ENCODE results near the gene GAS2.

Gene GAS2

GRCh38 chr11:22680628-22681027 lies 14.2 kb downstream of the GAS2 start:
- Histone ChIP-seq H3K27me3 (replicated peaks; ENCODE audit: insufficient read depth, low read length) (no peaks in the 10 kb centered on the region), H3K4me1 (ENCODE audit: low read length) (peaks cover 7% of the 10 kb centered on the region; the same call in 1 of the 2 replicates), H3K9me2 (replicated peaks; ENCODE audit: insufficient read depth, low read length) (no peaks in the 10 kb centered on the region), H4K20me1 (ENCODE audit: insufficient read depth, low read length) (no peaks in the 10 kb centered on the region), H3K9ac (ENCODE audit: low read length) (peak overlapping the region; percentile 77), H2AFZ (ENCODE audit: low read length) (no peak overlapping the region), H3K4me3 (ENCODE audit: low read length) (peak overlapping the region; percentile 40; the same call in 1 of the 2 replicates), H3F3A (ENCODE audit: insufficient read depth, low read length) (peaks cover 4% of the 10 kb centered on the region; the same call in 1 of the 2 replicates), H3K36me3 (replicated peaks; ENCODE audit: insufficient read depth, low read length) (no peaks in the 10 kb centered on the region; the same call in 1 of the 2 replicates), H3K27ac (ENCODE audit: low read length) (peak overlapping the region; percentile 96), H3K79me2 (ENCODE audit: low read length) (peaks cover 98% of the 10 kb centered on the region), H3K9me3 (replicated peaks; ENCODE audit: insufficient read depth, low read length) (no peaks in the 10 kb centered on the region), H3K4me2 (ENCODE audit: low read depth, low read length) (peak overlapping the region; percentile 71)
- peak; percentile 49 for DNase-seq
- TF ChIP-seq EZH2 (optimal IDR thresholded peaks at IDR 0.05; ENCODE audit: low read depth, low read length), result no peak
- no peak for TF ChIP-seq EZH2phosphoT487 (IDR thresholded peaks at IDR 0.05; ENCODE audit: low read length)
- TF ChIP-seq CTCF (IDR thresholded peaks at IDR 0.05; ENCODE audit: low read length), result no peak

DNA sequence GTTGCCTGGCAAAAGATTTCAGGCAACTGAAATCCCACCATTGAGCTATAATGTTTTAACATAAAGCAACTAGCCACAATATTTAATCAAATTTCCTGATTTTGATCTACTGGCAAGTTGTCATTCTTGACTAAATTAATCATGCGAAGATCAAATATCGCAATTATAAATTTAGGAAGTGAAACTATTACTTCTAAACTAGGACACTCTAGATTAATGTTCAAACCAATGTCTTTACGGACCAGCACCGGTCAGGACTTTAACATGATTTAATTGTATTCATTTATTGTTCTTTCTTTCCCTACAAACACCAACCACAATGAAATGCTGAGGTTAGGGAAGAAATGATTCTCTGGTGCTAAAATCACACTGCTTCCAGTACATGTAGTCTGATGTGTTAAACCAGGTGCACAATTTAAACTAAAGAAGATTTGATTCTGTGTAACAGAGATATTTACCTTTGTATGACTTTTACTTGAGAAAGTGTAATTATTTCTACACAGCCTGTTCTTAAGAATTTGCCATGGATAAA lies 14.9 kb downstream of the GAS2 start:
- H3K27me3 ChIP-seq (replicated peaks; ENCODE audit: insufficient read depth, low read length), result no peaks in the 10 kb centered on the region
- H3K9me2 ChIP-seq (replicated peaks; ENCODE audit: insufficient read depth, low read length), result no peaks in the 10 kb centered on the region
- peak overlapping the region; percentile 71 for H3K4me2 ChIP-seq (ENCODE audit: low read depth, low read length)
- TF ChIP-seq CTCF (IDR thresholded peaks at IDR 0.05; ENCODE audit: low read length) (no peak), EZH2phosphoT487 (IDR thresholded peaks at IDR 0.05; ENCODE audit: low read length) (no peak), EZH2 (optimal IDR thresholded peaks at IDR 0.05; ENCODE audit: low read depth, low read length) (no peak)
- H3F3A ChIP-seq (ENCODE audit: insufficient read depth, low read length), result peaks cover 4% of the 10 kb centered on the region; the same call in 1 of the 2 replicates
- H3K36me3 ChIP-seq (replicated peaks; ENCODE audit: insufficient read depth, low read length), result no peaks in the 10 kb centered on the region; the same call in none of the 2 replicates
- H3K4me3 ChIP-seq (ENCODE audit: low read length), result peak overlapping the region; percentile 40
- peaks cover 5% of the 10 kb centered on the region; the same call in 1 of the 2 replicates for H3K4me1 ChIP-seq (ENCODE audit: low read length)
- H4K20me1 ChIP-seq (ENCODE audit: insufficient read depth, low read length), result no peaks in the 10 kb centered on the region
- H2AFZ ChIP-seq (ENCODE audit: low read length), result no peak overlapping the region
- H3K9me3 ChIP-seq (replicated peaks; ENCODE audit: insufficient read depth, low read length), result no peaks in the 10 kb centered on the region
- H3K9ac ChIP-seq (ENCODE audit: low read length), result peak overlapping the region; percentile 77
- peak overlapping the region; percentile 96 for H3K27ac ChIP-seq (ENCODE audit: low read length)
- H3K79me2 ChIP-seq (ENCODE audit: low read length), result peaks cover 96% of the 10 kb centered on the region
- DNase-seq, result no peak

GRCh38 chr11:22684082-22684481 lies 17.7 kb downstream of the GAS2 start:
- Histone ChIP-seq H3K4me1 (ENCODE audit: low read length) (0 out of 2 replicates have a peak, but pooled peaks cover 4% of the 10 kb centered on the region), H3K36me3 (replicated peaks; ENCODE audit: insufficient read depth, low read length) (peaks cover 6% of the 10 kb centered on the region), H3K27me3 (replicated peaks; ENCODE audit: insufficient read depth, low read length) (no peaks in the 10 kb centered on the region), H3K27ac (ENCODE audit: low read length) (no peak overlapping the region), H3F3A (ENCODE audit: insufficient read depth, low read length) (peaks cover 4% of the 10 kb centered on the region; the same call in 1 of the 2 replicates), H3K9me2 (replicated peaks; ENCODE audit: insufficient read depth, low read length) (no peaks in the 10 kb centered on the region), H3K9me3 (replicated peaks; ENCODE audit: insufficient read depth, low read length) (no peaks in the 10 kb centered on the region), H3K4me2 (ENCODE audit: low read depth, low read length) (no peak overlapping the region), H2AFZ (ENCODE audit: low read length) (no peak overlapping the region), H3K4me3 (ENCODE audit: low read length) (no peak overlapping the region), H4K20me1 (ENCODE audit: insufficient read depth, low read length) (no peaks in the 10 kb centered on the region), H3K79me2 (ENCODE audit: low read length) (peaks cover 94% of the 10 kb centered on the region), H3K9ac (ENCODE audit: low read length) (no peak overlapping the region)
- TF ChIP-seq EZH2 (optimal IDR thresholded peaks at IDR 0.05; ENCODE audit: low read depth, low read length) (no peak), CTCF (IDR thresholded peaks at IDR 0.05; ENCODE audit: low read length) (no peak), EZH2phosphoT487 (IDR thresholded peaks at IDR 0.05; ENCODE audit: low read length) (no peak)
- no peak for DNase-seq
